Testis (tissue), 3 donors: ENCODE measurements around the gene KATNAL2. TPM values are rescaled to one million over a fixed set of nuclear protein-coding genes. Genes with fewer than 3 reads are reported as not detected.

Experiments used
- DNase-seq: peaks from one replicate; pipeline ENCODE4 v3.0.0-alpha.2; 2019
- H3K27ac ChIP-seq, 2 donors: fragments of 200-600 bp; sonication (generic); one replicate each; pipeline ENCODE4 v1.5.1; 2019
- H3K27me3 ChIP-seq: fragments of 200-600 bp; sonication (generic); one replicate; pipeline ENCODE4 v1.5.1; 2019
- H3K36me3 ChIP-seq: fragments of 200-600 bp; sonication (generic); one replicate; pipeline ENCODE4 v1.5.1; 2017; ENCODE audit warnings: low read depth; ENCODE audit errors: missing control alignments
- H3K4me1 ChIP-seq: fragments of 200-600 bp; sonication (generic); one replicate; pipeline ENCODE4 v1.5.1; 2019
- H3K4me3 ChIP-seq, 2 donors: fragments of 200-600 bp; sonication (generic); one replicate each; pipeline ENCODE4 v1.5.1; 2017 to 2019
- H3K9me3 ChIP-seq: fragments of 200-600 bp; sonication (generic); one replicate; pipeline ENCODE4 v1.5.1; 2017
- CTCF ChIP-seq, 3 experiments: fragments of 450-650 bp in 2 of 3; fragments of 200-600 bp in 1 of 3; sonication (generic) in 1 of 3; IDR thresholded peaks; one replicate each; pipeline ENCODE4 v1.5.1; 2016 to 2019; ENCODE audit warnings: antibody characterized with exemption in 3 of 3, mild to moderate bottlenecking in 2 of 3, moderate library complexity in 1 of 3
- POLR2A ChIP-seq: fragments of 450-650 bp; IDR thresholded peaks from one replicate; pipeline ENCODE4 v1.6.1; 2017; ENCODE audit warnings: antibody characterized with exemption, mild to moderate bottlenecking, moderate library complexity
- WGBS, 2 donors: methylation state at CpG; one replicate each; pipeline ENCODE4 v1.1.5; 2018; 5-methylcytosine and 5-hydroxymethylcytosine counted together
- intact Hi-C: fragments of 100-400 bp; cut with DNase I; formaldehyde crosslinking; loops from one replicate; pipeline ENCODE4 v1.15.1; 2023; ENCODE audit warnings: low total_unique reads
- polyA plus RNA-seq: library from polyadenylated mRNA; stranded (reverse); fragments of 350-450 nt; fragmentation: Illumina TruSeq; extraction: RNeasy Lipid Tissue Mini Kit (QIAGEN cat#74804); gene quantifications from one replicate; pipeline ENCODE4 v1.2.3, GENCODE V29; 2014; ENCODE audit warnings: low read depth, low replicate concordance; ENCODE audit not compliant: insufficient read depth
- total RNA-seq, 2 donors: library from RNA; depleted of rRNA; stranded (reverse); fragments of >200 nt; gene quantifications; one replicate each; pipeline ENCODE4 v1.2.3, GENCODE V29; 2016

KATNAL2 gene
- total and polyA plus RNA-seq, 3 donors from 2014 or later: 17.5 to 36.8 (median 36.2) TPM

GRCh38 chr18:46920653-46921052 is 3.3 kb downstream of the KATNAL2 start:
- no peaks in the 10 kb centered on the region for H3K9me3 ChIP-seq
- no peak overlapping the region for H3K4me3 ChIP-seq
- no peaks in the 10 kb centered on the region for H3K36me3 ChIP-seq
- no peaks in the 10 kb centered on the region for H3K27me3 ChIP-seq
- no peak for DNase-seq
- intact Hi-C loops: no loop called here
- H3K27ac ChIP-seq: no peak overlapping the region
- H3K4me1 ChIP-seq: no peaks in the 10 kb centered on the region
- 76 to 83% methylated on average over 1 of the region's 1 CpG for WGBS, 2 donors
- no peak for TF ChIP-seq CTCF (IDR thresholded peaks at IDR 0.05)
- no peak for TF ChIP-seq POLR2A

- 79 to 97% methylated on average over 1 of the region's 1 CpG for WGBS, 2 donors
- no peak for DNase-seq
- Histone ChIP-seq H3K4me1 (no peaks in the 10 kb centered on the region), H3K27me3 (no peaks in the 10 kb centered on the region), H3K36me3 (no peaks in the 10 kb centered on the region), H3K9me3 (no peaks in the 10 kb centered on the region), H3K27ac (no peak overlapping the region), H3K4me3 (no peak overlapping the region)
- TF ChIP-seq POLR2A (no peak), CTCF (IDR thresholded peaks at IDR 0.05) (no peak)
- intact Hi-C loops: no loop called here
Observed at GRCh38 chr18:46939337-46939963, 22.0 kb downstream of the KATNAL2 start.

GRCh38 chr18:46939998-46940571 is 22.7 kb downstream of the KATNAL2 start:
- H3K27ac ChIP-seq: no peak overlapping the region
- H3K4me1 ChIP-seq: no peaks in the 10 kb centered on the region
- TF ChIP-seq CTCF (IDR thresholded peaks at IDR 0.05) (no peak), POLR2A (no peak)
- no peaks in the 10 kb centered on the region for H3K9me3 ChIP-seq
- WGBS, 2 donors: 80 to 85% methylated on average over 1 of the region's 1 CpG
- intact Hi-C loops: no loop called here
- H3K36me3 ChIP-seq: no peaks in the 10 kb centered on the region
- no peak overlapping the region for H3K4me3 ChIP-seq
- no peaks in the 10 kb centered on the region for H3K27me3 ChIP-seq
- DNase-seq: no peak

GRCh38 chr18:46942646-46943045 is 25.2 kb downstream of the KATNAL2 start:
- H3K9me3 ChIP-seq: no peaks in the 10 kb centered on the region
- DNase-seq: no peak
- no peak overlapping the region for H3K4me3 ChIP-seq
- intact Hi-C loops: no loop called here
- H3K4me1 ChIP-seq: no peaks in the 10 kb centered on the region
- H3K27ac ChIP-seq: no peak overlapping the region
- no peaks in the 10 kb centered on the region for H3K27me3 ChIP-seq
- H3K36me3 ChIP-seq: no peaks in the 10 kb centered on the region
- TF ChIP-seq CTCF (IDR thresholded peaks at IDR 0.05): no peak
- no peak for TF ChIP-seq POLR2A
- WGBS, 2 donors: 85 to 95% methylated on average over 2 of the region's 2 CpGs
